ENCODE data around the gene ISCA2. TPM values are rescaled to one million over a fixed set of nuclear protein-coding genes. Genes with fewer than 3 reads are reported as not detected.
"Not testable (repeated sequence)": the region's sequence is repeated elsewhere in the genome, so short reads cannot be mapped to it uniquely, and the experiment has no call there.

The ISCA2 gene
- 21.4 TPM for total RNA-seq
- long read RNA-seq, transcript ISCA2-204 (4 exons, 2,626 nt), result major isoform, 31 of 38 reads
- long read RNA-seq, partial matches to known transcripts, result 0 of 38 reads
- long read RNA-seq, other reads (novel, unspliced or antisense), result 3 of 38 reads

GRCh38 chr14:74493343-74494261 is at the start of gene ISCA2:
TSS of gene ISCA2 (plus strand) at chr14:74493765. CDS start at chr14:74493775, 10 bp downstream.
- Histone ChIP-seq H3K9me3 (no peaks in the 10 kb centered on the region), H3K27ac (peak within 1 kb of the TSS; percentile 91), H3K4me3 (peak within 1 kb of the TSS; percentile 78), H3K27me3 (no peaks in the 10 kb centered on the region), H3K4me1 (peaks cover 21% of the 10 kb centered on the region), H3K36me3 (peaks cover 6% of the 10 kb centered on the region)
- ATAC-seq, result peak; percentile 95
- intact Hi-C loops (cut with DNase I), result no loop called here
- no peak for TF ChIP-seq CTCF (IDR thresholded peaks at IDR 0.05)
- peak; percentile 100 for DNase-seq

GRCh38 chr14:74444866-74445265 is 48.7 kb upstream of the ISCA2 start:
- no peaks in the 10 kb centered on the region for H3K4me1 ChIP-seq
- no peak for DNase-seq
- ATAC-seq, result no peak
- no peaks in the 10 kb centered on the region for H3K9me3 ChIP-seq
- no peak overlapping the region for H3K4me3 ChIP-seq
- TF ChIP-seq CTCF (IDR thresholded peaks at IDR 0.05), result no peak
- intact Hi-C loops (cut with DNase I), result no loop called here
- no peak overlapping the region for H3K27ac ChIP-seq
- no peaks in the 10 kb centered on the region for H3K36me3 ChIP-seq
- H3K27me3 ChIP-seq, result no peaks in the 10 kb centered on the region

- not testable (repeated sequence) for ATAC-seq
Measured at GRCh38 chr14:74454397-74454796, 39.2 kb upstream of the ISCA2 start.

GRCh38 chr14:74456684-74457564 is 36.6 kb upstream of the ISCA2 start:
- Histone ChIP-seq H3K9me3 (no peaks in the 10 kb centered on the region), H3K27ac (no peak overlapping the region), H3K36me3 (no peaks in the 10 kb centered on the region), H3K4me1 (peaks cover 4% of the 10 kb centered on the region), H3K27me3 (no peaks in the 10 kb centered on the region), H3K4me3 (no peak overlapping the region)
- intact Hi-C loops (cut with DNase I), result no loop called here
- peak; percentile 9 for ATAC-seq
- no peak for DNase-seq
- TF ChIP-seq CTCF (IDR thresholded peaks at IDR 0.05), result no peak

More at GRCh38 chr14:74454397-74454796, 39.2 kb upstream of the ISCA2 start:
- H3K27me3 ChIP-seq; H3K4me3 ChIP-seq; H3K27ac ChIP-seq; DNase-seq; H3K36me3 ChIP-seq; H3K9me3 ChIP-seq; H3K4me1 ChIP-seq; intact Hi-C loops (cut with DNase I): not testable (repeated sequence)

- ATAC-seq (no peak), DNase-seq (no peak)
Measured at GRCh38 chr14:74457565-74457895, 36.0 kb upstream of the ISCA2 start.

More at GRCh38 chr14:74457565-74457895, 36.0 kb upstream of the ISCA2 start:
- Histone ChIP-seq H3K27me3 (no peaks in the 10 kb centered on the region), H3K4me3 (no peak overlapping the region), H3K36me3 (no peaks in the 10 kb centered on the region), H3K9me3 (no peaks in the 10 kb centered on the region), H3K4me1 (peaks cover 4% of the 10 kb centered on the region), H3K27ac (no peak overlapping the region)
- TF ChIP-seq CTCF (IDR thresholded peaks at IDR 0.05), result no peak
- intact Hi-C loops (cut with DNase I), result no loop called here

Data from upper lobe of right lung (tissue), 1 donor.